ENCODE measurements around the gene RBFOX2. TPM values are rescaled to one million over a fixed set of nuclear protein-coding genes. Genes with fewer than 3 reads are reported as not detected.

RBFOX2 gene
- total RNA-seq, 1 donor from 2014 or later: 84.4 TPM

DNA sequence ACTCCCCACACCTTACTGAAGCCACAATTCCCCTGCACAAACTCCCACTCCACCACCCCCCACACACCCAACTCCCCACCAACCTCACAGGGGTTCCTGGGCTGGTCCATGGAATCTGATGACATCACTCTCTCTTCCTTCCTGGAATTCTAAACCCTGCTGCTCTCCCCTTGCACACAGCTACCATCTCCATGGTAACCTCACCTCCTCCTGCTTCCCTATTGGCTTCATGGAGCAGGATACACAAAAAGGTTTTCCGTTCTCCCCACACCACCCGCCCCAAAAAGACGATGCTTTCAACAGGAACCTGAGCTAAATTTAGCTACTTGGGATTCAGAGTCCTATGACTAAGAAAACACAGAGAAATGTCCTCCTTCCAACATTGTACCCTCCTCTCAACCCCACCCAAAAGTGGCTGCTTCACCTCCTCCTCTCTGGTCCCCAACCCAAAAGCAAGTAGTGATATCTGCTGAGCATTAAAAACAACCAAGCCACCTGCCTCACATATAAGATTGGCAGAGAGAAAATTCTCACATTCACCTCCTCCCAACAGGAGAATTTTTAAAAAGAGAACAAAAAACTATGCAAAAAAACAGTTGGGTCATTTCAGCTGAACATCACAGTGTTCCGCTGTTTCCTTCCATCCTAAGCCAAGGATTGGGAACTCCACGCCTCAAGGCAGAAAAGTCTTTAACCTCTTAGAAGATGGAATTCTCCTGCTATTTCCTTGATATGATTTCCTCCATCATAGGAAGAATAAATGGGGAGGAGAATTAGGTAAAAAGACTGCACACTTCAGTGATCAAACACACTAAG, 66.9 kb downstream of the RBFOX2 start:
- intact Hi-C loops (cut with DNase I): no loop called here
- DNase-seq (ENCODE audit: missing footprints) (peak; percentile 48), ATAC-seq (peak; percentile 81)

DNA sequence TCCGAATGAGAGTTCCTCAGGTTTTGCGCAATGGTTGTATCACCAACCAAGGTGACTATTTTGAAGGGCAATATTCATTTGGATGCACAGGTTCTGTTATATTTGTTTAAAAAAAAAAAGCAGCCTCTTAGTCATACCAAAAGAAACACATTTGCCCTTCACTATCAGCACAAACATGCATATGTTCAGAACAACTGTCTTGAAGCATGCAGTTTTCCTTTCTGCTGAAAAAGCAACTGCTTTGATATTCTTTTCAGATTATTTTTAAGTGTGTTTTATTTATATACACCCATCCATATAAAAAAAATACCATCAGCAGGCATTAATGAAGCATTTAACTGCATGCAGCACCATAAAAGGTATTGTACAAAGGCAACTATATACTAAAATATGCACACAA, 67.8 kb downstream of the RBFOX2 start:
- DNase-seq (ENCODE audit: missing footprints) (no peak), ATAC-seq (no peak)
- intact Hi-C loops (cut with DNase I): no loop called here

DNA sequence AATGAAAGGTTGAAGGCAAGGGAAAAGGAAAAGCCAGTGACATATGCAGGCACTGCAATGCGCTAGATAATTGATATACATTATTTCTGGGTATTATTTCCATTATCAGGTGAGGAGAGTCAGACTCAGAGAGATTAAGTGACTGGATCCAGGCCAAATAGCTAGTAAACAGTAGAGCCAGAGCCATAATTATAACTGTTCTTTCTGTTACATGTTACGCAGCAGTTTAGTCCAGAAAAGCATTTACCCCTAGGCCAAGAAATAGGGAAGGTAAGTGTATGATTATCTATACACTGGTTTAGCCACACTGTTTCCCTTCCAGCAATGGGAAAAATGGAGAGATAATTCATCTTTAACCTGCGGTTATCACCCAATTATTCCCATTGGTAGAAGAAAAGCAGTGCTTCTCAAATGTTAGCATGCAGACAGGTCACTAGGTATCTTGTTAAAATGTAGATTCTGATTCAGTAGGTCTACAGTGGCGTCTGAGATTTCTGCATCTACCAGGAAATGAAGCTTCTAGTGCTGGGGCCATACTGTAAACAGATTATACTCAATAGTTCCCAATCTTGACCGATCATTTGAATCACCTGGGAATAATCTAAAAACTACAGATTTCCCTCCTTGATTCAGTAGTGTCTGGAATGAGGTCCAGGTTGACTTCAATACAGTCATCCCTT, 69.4 kb downstream of the RBFOX2 start:
- intact Hi-C loops (cut with DNase I): no loop called here
- DNase-seq (ENCODE audit: missing footprints): no peak
- no peak for ATAC-seq

DNA sequence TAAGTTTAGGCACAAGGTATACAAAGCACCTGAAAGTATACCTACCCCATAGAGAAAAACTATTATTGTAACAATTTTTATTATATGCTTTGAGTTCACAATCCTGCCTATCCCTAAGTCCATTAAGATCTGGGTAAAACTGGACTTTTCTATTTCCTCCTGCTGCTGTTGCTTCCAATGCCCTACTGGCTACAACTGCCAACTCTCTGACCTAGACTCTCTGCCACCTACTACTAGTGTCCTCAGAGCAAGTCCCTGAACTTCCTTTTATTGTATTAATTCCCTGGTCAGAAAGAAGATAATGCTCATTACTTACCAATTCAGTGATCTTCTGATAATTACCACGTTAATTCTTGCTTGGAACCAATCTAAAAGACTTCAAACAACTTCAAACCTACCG, 70.3 kb downstream of the RBFOX2 start:
- no peak for DNase-seq (ENCODE audit: missing footprints)
- ATAC-seq: no peak
- intact Hi-C loops (cut with DNase I): no loop called here

DNA sequence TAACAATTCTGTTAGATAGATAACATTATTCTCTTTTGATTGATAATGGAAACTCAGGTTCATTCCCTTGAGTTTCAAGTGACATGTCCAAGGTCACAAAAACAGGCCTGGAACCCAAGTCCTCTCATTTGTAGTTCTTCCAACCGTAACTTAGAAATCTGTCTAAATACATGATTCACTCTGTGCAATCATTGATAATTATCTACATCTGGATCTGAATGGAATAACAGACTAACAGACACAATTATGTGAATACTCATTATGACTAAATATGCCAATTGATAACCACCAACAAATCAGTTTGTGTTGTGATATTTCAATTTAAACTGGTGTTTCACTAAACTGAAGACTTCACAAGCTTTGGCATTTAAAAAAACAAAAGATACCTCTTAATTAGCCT, 71.0 kb downstream of the RBFOX2 start:
- intact Hi-C loops (cut with DNase I): no loop called here
- DNase-seq (ENCODE audit: missing footprints) (no peak), ATAC-seq (no peak)

DNA sequence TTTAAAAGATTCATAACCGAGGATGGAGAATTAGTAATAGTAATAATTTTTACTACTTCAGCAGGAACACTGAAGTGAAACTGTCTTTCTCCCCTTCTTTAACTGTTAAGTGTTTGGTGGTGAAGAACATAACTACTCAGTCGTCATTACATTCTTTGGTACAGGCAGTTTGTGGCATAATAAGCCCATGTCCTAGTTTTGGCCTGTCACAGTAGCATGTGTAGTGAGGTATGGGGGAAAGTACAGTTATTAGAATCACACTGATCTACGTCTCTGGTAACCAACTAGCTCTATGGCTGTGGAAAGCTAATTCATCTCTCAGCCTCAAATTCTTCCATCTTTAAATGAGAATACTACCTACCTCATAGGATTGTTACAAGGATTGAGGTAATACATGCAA, 71.8 kb downstream of the RBFOX2 start:
- intact Hi-C loops (cut with DNase I): no loop called here
- ATAC-seq (no peak), DNase-seq (ENCODE audit: missing footprints) (no peak)

DNA sequence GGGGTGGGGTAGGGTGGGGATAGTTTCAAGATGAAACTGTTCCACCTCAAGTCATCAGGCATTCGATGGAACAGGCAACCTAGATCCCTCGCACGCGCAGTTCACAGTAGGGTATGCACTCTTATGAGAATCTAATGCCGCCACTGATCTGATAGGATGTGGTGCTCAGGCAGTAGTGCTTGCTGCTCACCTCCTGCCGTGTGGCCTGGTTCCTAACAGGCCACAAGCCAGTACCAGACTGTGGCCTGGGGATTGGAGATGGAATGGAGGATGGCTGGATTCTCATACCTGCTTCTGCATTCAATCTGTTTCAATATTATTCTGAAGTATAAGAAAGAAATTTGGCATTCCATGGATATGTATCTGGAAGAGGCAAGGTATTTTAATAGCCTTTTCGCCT, 73.1 kb downstream of the RBFOX2 start:
- DNase-seq (ENCODE audit: missing footprints): no peak
- intact Hi-C loops (cut with DNase I): no loop called here
- ATAC-seq: no peak

DNA sequence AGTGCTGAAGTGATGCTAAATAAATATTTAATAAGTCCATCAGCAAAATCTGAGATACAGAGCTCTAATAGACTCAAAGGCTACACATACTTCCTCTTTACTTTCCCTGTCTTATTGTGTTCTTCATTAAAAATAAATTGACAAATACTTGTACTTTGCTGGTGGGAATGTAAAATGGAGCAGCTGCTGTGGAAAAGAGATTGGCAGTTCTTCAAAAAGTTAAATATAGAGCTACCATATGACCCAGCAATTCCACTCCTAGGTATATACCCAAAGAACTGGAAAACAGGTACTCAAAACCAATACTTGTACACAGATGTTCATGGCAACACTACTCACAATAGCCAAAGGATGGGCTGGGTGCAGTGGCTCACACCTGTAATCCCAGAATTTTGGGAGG, 76.0 kb downstream of the RBFOX2 start:
- intact Hi-C loops (cut with DNase I): no loop called here
- DNase-seq (ENCODE audit: missing footprints) (no peak), ATAC-seq (no peak)

DNA sequence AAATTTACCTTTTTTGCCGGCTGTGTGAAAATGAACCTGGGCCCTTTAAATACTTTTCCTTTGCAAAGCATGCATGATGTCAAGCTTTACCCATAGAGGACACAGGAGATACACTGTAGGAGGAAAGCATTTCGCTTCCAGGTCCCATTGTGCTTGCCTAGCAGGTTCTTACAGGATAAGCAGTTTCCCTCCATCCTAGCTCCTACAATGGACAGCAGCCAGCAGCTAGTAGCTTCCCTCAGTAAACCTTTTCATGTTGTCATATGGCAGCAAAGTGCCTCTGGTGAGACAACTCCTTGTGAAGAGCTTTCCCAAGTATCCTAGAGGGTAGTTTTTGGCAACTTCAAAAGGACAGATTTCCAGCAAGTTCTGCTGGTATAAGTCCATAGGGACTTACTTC, 78.4 kb downstream of the RBFOX2 start:
- intact Hi-C loops (cut with DNase I): no loop called here
- DNase-seq (ENCODE audit: missing footprints): no peak
- ATAC-seq: no peak

DNA sequence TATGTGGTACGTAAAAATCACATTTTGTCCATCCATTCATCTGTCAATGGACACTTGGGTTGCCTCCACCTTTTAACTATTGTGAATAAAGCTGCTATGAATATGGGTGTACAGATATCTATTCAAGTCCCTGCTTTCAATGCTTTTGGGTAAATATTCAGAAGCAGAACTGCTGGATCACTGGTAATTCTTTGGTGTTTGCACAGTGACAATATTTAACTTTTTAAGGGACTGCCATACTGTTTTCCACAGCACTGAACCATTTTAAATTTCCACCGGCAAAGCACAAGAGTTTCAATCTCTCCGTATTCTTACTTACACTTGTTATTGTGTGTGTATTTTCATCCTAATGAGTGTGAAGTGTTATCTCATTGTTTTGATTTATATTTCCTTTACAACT, 79.4 kb downstream of the RBFOX2 start:
- ATAC-seq (no peak), DNase-seq (ENCODE audit: missing footprints) (no peak)
- intact Hi-C loops (cut with DNase I): no loop called here

DNA sequence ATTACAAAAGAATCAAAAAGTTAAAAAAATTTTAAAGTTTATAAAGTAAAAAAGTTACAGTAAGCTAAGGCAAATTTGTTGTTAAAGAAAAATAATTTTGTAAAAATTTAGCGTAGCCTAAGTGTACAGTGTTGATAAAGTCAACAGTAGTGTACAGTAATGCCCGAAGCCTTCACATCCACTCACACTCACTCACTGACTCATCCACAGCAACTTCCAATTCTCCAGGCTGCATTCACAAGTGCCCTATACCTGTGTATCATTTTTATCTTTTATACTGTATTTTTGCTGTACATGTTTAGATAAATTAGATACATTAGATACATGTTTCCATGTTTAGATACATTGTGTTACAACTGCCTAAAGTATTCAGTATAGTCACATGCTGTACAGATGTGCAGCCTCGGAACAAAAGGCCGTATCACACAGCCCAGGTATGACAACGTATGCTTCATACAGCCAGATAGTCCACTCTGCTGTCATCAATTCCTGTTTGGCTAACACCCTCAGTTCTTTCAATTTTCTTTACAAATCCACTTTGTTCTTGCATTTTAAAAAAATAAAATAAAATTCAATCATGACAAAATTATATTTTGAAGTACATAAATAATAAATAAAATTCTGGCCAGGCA, 80.7 kb downstream of the RBFOX2 start:
- DNase-seq (ENCODE audit: missing footprints): no peak

DNA sequence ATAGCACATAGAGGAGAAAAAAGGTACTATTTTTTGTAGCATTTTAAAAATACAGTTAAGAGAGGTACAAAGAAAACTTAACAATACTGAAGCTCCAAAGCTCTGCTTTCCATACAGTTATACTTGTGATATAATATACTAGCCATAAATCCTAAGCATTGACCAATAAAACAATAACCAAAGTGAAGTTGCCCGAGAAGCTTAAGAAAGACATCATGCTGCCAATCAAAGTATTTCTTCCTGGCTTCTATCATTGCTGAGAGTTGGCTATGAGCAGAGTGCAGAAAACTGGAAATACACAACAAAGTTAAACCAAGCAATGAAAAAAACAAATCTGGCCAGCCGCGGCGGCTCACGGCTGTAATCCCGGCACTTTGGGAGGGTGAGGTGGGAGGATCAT, 84.2 kb downstream of the RBFOX2 start:
- intact Hi-C loops (cut with DNase I): no loop called here
- DNase-seq (ENCODE audit: missing footprints) (no peak), ATAC-seq (no peak)

More for the DNA sequence above, 80.7 kb downstream of the RBFOX2 start:
- no peak for ATAC-seq
- intact Hi-C loops (cut with DNase I): no loop called here

DNA sequence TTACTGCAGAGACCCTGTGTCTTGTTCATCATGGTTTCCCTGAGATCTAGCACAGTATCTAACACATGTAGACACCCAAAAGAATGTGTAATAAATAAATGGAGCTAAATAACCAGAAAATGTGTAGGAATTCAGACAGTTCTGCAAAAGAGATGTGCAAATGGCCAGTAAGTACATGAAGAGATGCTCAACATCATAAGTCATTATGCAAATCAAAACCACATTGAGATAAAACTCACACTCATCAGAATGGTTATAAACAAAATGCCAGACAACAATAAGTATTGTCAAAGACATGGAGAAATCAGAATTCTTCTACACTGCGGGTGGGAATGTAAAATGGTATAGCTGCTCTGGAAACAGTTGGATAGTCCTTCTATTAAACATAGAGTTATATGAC, 88.5 kb downstream of the RBFOX2 start:
- intact Hi-C loops (cut with DNase I): no loop called here
- ATAC-seq (no peak), DNase-seq (ENCODE audit: missing footprints) (no peak)

DNA sequence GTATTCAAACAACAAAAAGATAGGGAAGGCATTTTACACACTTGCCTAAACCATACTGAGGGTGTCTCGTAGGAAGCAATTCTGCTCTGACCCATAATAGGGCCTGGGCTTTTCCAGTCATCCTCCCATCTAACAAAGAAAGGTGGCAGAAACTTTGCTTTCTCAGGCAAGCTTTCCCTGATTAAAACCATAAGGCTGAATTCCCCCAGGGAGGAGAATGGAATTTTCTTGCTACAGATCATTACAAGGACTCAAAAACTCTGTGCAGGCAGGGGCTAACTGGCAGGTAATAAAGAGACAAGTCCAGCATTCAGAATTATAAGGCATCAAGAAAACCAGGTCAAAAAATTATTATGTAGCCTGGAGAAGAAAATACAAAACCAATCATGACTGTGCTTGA, 90.4 kb downstream of the RBFOX2 start:
- no peak for ATAC-seq
- intact Hi-C loops (cut with DNase I): no loop called here
- no peak for DNase-seq (ENCODE audit: missing footprints)

DNA sequence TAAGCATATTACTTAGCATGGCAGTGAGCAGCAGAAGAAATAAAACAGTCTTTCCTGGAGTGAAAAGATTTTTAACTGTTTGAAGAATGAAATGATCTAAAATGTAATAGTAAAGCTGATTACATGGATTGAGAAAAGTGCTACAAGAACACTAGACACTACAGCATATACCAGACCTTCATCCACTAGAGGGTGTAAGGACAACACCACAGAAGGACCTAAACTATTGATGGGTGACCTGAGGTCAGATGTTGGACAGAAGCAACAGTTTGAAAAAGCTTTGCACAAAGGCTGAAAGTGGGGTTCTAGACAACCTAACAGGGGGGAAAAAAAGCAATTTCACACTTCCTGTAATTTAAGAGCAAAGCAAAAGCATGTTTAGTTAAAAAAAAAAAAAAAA, 97.7 kb downstream of the RBFOX2 start:
- DNase-seq (ENCODE audit: missing footprints): no peak
- intact Hi-C loops (cut with DNase I): loop anchor here (1.0 kb wide), 2 partner anchors 134 to 193 kb away; no protein-coding TSS in a partner anchor
- ATAC-seq: peak; percentile 94

DNA sequence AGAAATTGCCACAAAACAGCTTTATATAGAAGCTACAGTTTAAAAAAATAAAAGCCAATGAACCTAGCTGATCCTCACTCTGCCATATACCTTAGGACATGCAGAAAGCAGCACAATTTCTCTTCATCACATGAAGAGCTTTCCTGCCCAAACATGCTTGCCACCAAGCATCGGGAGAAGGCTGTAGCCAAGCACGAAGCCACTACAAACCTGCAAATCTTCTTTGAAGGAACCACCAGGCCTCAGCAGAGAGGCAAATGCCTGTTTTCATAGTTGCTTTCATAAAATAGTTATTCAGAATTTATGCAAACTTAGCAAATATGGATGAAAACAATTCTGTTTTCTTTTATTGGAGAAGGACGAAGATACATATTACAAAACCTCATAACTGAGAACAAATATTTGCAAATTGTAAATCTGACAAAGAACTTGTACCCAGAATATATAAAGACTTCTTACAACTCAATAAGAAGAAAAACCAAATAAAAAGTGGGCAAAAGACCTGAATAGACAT, 100.3 kb downstream of the RBFOX2 start:
- no peak for DNase-seq (ENCODE audit: missing footprints)
- ATAC-seq: no peak
- intact Hi-C loops (cut with DNase I): no loop called here

DNA sequence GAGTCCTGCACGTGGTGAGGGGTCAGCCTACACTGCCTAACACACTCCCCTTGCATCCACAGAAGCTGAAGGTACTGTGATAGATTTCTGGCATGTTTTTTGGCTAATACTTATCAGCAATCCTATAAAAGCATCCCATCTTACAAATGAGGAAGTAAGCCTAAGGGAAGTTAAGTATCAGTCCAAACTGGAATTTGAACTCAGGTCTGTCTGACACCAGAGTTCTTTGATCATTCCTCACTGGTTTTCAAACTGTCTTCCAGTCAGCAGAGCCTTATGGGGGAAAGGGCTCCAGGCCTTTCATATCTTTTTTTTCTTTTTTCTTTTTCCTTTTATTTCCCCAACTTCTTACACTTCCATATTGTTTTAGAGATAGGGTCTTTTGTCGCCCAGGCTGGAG, 105.6 kb downstream of the RBFOX2 start:
- intact Hi-C loops (cut with DNase I): loop anchor here (5.0 kb wide), 1 partner anchor 171 kb away; no protein-coding TSS in a partner anchor
- ATAC-seq: no peak
- DNase-seq (ENCODE audit: missing footprints): no peak

DNA sequence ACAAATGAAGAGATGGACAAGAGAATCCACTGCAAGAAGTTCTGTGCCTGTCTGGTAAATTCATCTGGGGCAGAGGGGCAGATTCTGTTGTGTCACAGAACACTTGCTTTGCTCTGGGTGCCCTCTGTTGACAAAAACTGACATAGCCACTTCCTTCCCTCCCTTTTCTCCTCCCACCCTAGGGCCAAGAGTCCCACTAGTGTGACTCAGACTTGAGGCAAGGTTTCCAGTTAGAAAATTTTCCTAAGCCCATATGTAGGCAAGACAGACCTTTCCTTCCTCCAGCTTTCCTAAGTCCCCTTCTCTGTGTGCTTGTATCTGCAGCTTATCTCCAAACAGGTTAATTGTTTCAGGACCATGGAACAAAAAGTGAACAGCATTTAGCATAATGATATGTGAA, 106.8 kb downstream of the RBFOX2 start:
- intact Hi-C loops (cut with DNase I): loop anchor here (2.0 to 5.0 kb wide), 3 partner anchors 169 to 295 kb away; no protein-coding TSS in a partner anchor
- peak; percentile 92 for ATAC-seq
- no peak for DNase-seq (ENCODE audit: missing footprints)

DNA sequence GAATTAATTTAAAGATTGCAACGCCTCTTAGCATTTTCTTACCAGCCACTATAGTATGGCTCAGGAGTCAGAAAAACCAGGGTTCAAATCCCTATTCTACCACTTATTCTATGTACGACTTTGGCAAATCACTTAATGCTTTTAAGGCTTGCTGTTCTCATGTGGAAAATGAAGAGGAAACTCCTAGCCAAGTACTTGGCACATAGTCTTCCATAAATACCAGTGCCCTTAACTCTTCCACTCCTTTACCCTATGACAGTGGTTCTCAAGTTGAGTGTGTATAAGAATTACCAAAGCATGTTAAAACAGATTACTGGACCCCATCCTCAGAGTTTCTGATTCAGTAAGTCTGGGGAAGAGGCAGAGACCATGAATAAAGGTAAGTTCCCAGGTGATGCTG, 107.6 kb downstream of the RBFOX2 start:
- ATAC-seq: peak; percentile 23

More for the DNA sequence above, 107.6 kb downstream of the RBFOX2 start:
- no peak for DNase-seq (ENCODE audit: missing footprints)
- intact Hi-C loops (cut with DNase I): loop anchor here (2.0 to 5.0 kb wide), 3 partner anchors 169 to 294 kb away; no protein-coding TSS in a partner anchor
